ENCODE results near the gene FHIT.

DNA sequence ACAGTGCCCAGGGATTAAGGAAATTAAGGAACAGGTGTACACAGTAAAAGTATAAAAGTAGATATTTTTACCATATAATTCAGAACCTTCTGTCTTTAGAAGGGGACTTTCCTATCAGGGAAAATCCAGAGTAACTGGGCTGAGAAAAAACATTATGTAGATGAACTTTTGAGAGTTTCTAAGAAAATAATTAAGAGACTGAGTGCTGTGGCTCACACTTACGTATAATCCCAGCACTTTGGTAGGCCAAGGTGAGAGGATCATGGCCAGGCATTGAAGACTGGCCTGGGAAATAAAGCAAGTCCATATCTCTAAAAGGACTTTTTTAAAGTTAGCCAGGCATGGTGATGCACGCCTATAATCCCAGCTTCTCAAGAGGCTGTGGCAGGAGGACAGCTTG, 1021.8 kb downstream of the FHIT start:
- TF ChIP-seq, protein P1, sequence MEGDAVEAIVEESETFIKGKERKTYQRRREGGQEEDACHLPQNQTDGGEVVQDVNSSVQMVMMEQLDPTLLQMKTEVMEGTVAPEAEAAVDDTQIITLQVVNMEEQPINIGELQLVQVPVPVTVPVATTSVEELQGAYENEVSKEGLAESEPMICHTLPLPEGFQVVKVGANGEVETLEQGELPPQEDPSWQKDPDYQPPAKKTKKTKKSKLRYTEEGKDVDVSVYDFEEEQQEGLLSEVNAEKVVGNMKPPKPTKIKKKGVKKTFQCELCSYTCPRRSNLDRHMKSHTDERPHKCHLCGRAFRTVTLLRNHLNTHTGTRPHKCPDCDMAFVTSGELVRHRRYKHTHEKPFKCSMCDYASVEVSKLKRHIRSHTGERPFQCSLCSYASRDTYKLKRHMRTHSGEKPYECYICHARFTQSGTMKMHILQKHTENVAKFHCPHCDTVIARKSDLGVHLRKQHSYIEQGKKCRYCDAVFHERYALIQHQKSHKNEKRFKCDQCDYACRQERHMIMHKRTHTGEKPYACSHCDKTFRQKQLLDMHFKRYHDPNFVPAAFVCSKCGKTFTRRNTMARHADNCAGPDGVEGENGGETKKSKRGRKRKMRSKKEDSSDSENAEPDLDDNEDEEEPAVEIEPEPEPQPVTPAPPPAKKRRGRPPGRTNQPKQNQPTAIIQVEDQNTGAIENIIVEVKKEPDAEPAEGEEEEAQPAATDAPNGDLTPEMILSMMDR (IDR thresholded peaks at IDR 0.05; ENCODE audit: low read depth, low read length), result no peak
- TF ChIP-seq EZH2phosphoT487 (IDR thresholded peaks at IDR 0.05; ENCODE audit: low read depth), result no peak
